Activated CD8-positive, alpha-beta T cell treated with anti-CD3 and anti-CD28 coated beads, Interleukin-2, amount 10 ng/mL, durations not matched to agents 7 days and 5 days (primary cell): ENCODE data around the gene RERG. TPM values are rescaled to one million over a fixed set of nuclear protein-coding genes. Genes with fewer than 3 reads are reported as not detected.

Source experiments
- ATAC-seq: fragments of 150-1000 bp; cut with Tn5 transposase; one replicate; pipeline ENCODE4 v1.10.0; 2021; ENCODE audit warnings: moderate library complexity
- CTCF ChIA-PET: fragments of 350-600 bp; sonication (Branson Sonifier 250); formaldehyde crosslinking; loops from one replicate; lab custom pipeline; 2021; ENCODE audit warnings: antibody characterized with exemption; lab: Charles Lee
- POLR2A ChIA-PET: fragments of 350-600 bp; sonication (Branson Sonifier 250); formaldehyde crosslinking; loops from one replicate; lab custom pipeline; 2021; ENCODE audit warnings: antibody characterized with exemption; lab: Charles Lee
- DNase-seq: peaks from one replicate; pipeline ENCODE4 v3.0.0-alpha.2; 2020
- H3K27ac Mint-ChIP-seq: one replicate; pipeline ENCODE4 v1.8.0; 2021; ENCODE audit warnings: mild to moderate bottlenecking, mixed read lengths
- H3K27me3 Mint-ChIP-seq: one replicate; pipeline ENCODE4 v1.8.0; 2021; ENCODE audit warnings: low read depth, mixed read lengths
- H3K36me3 Mint-ChIP-seq: one replicate; pipeline ENCODE4 v1.8.0; 2021; ENCODE audit warnings: low read depth, mixed read lengths
- H3K4me1 Mint-ChIP-seq: one replicate; pipeline ENCODE4 v1.8.0; 2021; ENCODE audit warnings: low read depth, mixed read lengths
- H3K4me3 Mint-ChIP-seq: one replicate; pipeline ENCODE4 v1.8.0; 2021; ENCODE audit warnings: mild to moderate bottlenecking, mixed read lengths
- H3K9me3 Mint-ChIP-seq: one replicate; pipeline ENCODE4 v1.8.0; 2022; ENCODE audit warnings: mixed read lengths; ENCODE audit not compliant: insufficient read depth
- total RNA-seq, 2 experiments: library from RNA; stranded (reverse); gene quantifications; one replicate each; pipeline ENCODE4 v1.2.3, GENCODE V29; 2021

Gene RERG
- total RNA-seq, 2 experiments from 2014 or later, result not detected

DNA sequence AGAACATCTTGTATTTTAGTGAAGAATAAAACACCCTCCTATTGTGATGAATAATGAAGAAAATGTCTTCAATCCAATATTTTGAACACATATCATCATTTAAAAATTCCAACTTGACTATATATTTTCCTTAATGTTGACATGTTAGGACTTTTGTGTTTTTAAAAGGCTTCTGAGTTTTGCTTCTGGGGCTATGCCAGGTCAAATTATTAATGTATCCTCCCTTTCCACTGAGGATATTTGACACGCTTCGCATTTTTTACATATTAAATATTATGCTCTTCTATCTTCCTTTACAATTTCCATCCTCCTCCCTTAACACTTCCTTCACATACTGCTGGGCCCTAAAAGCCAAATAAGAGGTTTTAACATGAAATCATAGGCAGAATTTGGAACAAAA lies 20.6 kb downstream of the RERG start:
- ChIA-PET CTCF (no interaction called here), POLR2A (no interaction called here)
- Mint-ChIP-seq H3K27ac (no peak overlapping the region), H3K27me3 (peaks cover 2% of the 10 kb centered on the region), H3K4me3 (no peak overlapping the region), H3K9me3 (no peaks in the 10 kb centered on the region), H3K4me1 (no peaks in the 10 kb centered on the region), H3K36me3 (no peaks in the 10 kb centered on the region)
- DNase-seq (no peak), ATAC-seq (no peak)

DNA sequence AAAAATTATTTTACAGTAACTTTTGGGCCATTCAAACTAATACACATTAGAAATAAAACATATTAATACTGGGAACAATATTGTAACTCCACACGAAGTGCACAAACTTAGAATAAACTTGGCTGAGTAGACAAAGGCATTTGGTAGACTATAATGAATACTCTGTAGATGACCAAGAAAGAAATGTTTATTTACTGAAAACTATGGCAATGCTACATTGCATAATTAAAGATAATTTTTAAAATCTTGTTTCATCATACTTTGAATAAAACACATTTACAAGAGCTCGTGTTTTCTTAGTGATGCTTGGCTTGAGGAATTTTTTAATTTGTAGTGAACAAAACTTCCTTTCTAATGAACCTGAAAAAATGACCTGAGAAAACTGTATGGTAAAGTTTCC lies 21.3 kb downstream of the RERG start:
- DNase-seq, result no peak
- Mint-ChIP-seq H3K4me1 (no peaks in the 10 kb centered on the region), H3K27ac (no peak overlapping the region), H3K4me3 (no peak overlapping the region), H3K9me3 (no peaks in the 10 kb centered on the region), H3K36me3 (no peaks in the 10 kb centered on the region), H3K27me3 (peaks cover 2% of the 10 kb centered on the region)
- CTCF ChIA-PET, result interaction anchor here (0.7 kb wide), 1 partner anchor 381 kb away, joined by 3 read pairs; no protein-coding TSS in a partner anchor
- POLR2A ChIA-PET, result no interaction called here
- ATAC-seq, result no peak

DNA sequence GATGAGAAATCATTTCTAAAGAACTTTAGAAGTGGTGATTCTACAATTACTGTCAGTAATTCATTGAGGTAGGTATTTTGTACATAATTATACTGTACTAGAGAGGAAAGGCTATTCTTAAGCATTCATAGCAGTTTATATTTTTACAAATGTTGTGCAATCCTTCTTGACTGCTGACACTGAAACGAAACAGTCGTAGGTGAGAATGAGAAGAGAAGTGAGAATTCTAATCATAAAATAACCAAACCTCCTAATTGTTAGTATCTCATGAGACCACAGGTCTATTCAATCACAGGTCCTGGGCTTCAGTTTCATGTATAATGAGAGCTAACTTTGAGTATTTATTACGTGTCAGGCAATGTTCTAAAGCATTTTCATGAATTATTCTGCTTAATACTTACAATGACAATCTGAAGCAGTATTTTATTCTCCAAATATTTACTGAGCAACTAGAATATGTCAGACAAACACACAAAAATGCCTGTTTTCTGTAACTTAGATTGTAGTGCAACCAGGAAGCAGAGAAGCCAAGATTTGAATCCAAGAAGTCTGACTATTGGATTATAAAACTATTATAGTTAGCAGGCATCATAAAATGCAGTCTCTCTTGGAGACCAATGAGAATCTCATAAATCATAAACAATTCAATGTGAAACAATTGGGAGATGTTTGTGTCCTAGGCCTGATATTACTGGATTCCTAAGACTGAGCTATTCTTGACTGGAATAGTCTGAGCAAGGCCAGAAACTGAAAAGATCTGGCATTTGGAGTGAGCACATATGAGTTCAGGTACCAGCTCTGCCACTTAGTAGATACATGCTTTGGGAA lies 24.3 kb downstream of the RERG start:
- ATAC-seq, result no peak
- ChIA-PET POLR2A (no interaction called here), CTCF (interaction anchor here (1.1 to 3.1 kb wide), 2 partner anchors 25 to 46 kb away, joined by 3 to 15 read pairs; partner anchors contain the start of gene RERG)
- Mint-ChIP-seq H3K9me3 (no peaks in the 10 kb centered on the region), H3K27ac (no peak overlapping the region), H3K4me3 (no peak overlapping the region), H3K27me3 (peaks cover 10% of the 10 kb centered on the region), H3K4me1 (no peaks in the 10 kb centered on the region), H3K36me3 (no peaks in the 10 kb centered on the region)
- DNase-seq, result no peak

DNA sequence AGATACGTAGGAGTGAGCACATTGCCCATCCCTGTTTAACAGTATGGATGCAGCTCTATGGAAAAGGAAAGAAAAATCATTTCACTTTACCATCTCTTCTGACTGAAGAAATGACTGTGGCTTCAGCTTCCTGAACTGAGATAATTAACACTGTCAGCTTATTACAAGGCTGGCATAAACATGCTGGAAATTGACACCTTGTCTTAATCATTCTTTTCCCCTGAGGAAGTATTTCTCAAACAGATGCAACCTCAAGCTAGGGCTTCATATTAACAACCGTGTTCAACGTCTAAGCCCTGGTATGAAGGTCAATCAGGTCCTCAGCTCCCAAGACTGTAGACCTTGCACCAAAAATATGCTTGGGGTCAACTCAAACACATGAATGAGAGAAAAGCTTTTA lies 25.0 kb downstream of the RERG start:
- H3K27ac Mint-ChIP-seq, result no peak overlapping the region
- no peaks in the 10 kb centered on the region for H3K9me3 Mint-ChIP-seq
- H3K4me1 Mint-ChIP-seq, result no peaks in the 10 kb centered on the region
- CTCF ChIA-PET, result interaction anchor here (3.1 kb wide), 1 partner anchor 25 kb away, joined by 15 read pairs; the partner anchor contains the start of gene RERG
- no peak for DNase-seq
- ATAC-seq, result no peak
- no peak overlapping the region for H3K4me3 Mint-ChIP-seq
- H3K36me3 Mint-ChIP-seq, result no peaks in the 10 kb centered on the region
- POLR2A ChIA-PET, result no interaction called here
- peaks cover 13% of the 10 kb centered on the region for H3K27me3 Mint-ChIP-seq

DNA sequence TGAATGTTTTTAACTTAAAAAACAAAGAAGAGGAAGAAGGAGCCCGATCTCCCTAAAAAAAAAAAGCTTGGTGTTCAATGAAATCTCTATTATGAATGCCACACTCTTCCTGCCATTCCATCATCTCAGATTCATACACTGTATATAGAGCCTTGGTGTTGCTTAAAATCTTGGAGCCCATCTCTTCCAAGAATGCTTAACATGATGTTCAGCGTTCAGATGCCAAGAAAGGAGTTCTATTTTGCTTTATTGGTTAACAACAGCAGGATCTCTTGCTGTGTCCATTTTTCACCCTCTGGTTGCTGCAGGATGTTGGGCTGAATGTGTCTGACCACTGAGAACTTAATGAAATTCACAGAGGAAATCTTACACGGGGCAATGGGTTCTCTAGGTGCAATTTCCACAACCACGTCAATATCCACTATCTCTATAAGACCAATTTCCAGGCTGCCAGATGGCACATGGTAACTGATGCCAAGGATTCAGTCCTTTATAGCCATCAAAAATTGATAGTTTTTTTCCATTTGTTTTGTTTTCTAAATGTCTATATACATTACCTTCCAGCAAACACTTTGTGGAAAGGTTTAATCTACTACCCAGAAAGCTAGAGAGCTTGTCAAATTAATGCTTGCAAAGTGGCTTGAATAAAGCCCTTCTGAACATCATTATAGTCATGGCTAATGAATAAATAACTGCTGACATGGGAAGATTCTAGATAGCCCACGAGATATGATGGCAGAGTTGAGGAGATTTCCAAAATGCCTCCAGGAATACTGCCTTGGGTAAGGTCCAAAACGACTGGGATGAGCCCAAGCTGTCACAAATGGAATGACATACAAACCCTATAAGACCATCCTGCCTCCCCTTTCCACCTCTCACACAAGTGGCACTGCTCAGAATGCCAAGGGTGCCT lies 26.5 kb downstream of the RERG start:
- Mint-ChIP-seq H3K4me3 (no peak overlapping the region), H3K4me1 (no peaks in the 10 kb centered on the region), H3K27me3 (peaks cover 13% of the 10 kb centered on the region), H3K27ac (no peak overlapping the region), H3K36me3 (no peaks in the 10 kb centered on the region), H3K9me3 (no peaks in the 10 kb centered on the region)
- CTCF ChIA-PET, result no interaction called here
- ATAC-seq (no peak), DNase-seq (no peak)
- POLR2A ChIA-PET, result no interaction called here

DNA sequence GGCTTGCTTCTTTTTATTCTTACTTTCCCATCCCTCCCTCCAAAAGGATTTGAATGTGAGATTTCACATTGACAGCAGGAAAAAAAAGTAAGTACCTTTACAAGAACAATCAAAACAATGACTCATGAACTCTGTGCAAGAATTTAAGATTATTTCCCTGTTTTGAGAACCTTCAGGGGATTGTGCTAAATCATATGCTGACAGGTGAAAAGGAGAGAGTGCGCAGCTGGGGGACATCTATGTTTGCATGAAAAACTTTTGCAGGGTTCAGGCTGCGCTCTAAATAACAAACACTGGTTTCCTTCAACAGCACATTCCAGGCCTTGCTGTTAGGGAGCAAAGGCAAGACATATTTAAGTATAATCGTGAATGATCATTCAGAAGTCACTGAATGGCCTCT lies 27.3 kb downstream of the RERG start:
- ChIA-PET CTCF (no interaction called here), POLR2A (no interaction called here)
- Mint-ChIP-seq H3K27ac (no peak overlapping the region), H3K4me1 (no peaks in the 10 kb centered on the region), H3K36me3 (no peaks in the 10 kb centered on the region), H3K4me3 (no peak overlapping the region), H3K27me3 (peaks cover 13% of the 10 kb centered on the region), H3K9me3 (no peaks in the 10 kb centered on the region)
- no peak for ATAC-seq
- DNase-seq, result no peak

DNA sequence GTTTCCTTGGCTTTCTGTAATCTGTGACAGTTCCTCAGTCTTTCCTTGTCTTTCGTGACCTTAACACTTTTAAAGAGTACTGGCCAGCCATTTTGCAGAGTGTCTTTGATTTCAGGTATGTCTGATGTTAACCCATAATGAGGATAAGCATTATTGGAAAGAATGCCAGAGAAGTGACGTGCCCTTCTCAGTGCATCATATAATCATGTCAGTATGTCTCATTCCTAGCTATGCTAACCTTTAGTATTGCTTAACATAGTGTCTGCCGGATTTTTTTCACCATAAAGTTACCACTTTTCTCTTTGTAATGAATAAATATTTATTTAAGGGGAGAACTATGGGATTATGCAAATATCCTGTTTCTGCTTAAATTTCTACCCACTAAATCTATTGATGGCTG lies 28.5 kb downstream of the RERG start:
- H3K36me3 Mint-ChIP-seq, result no peaks in the 10 kb centered on the region
- POLR2A ChIA-PET, result no interaction called here
- no peaks in the 10 kb centered on the region for H3K9me3 Mint-ChIP-seq
- no peak for ATAC-seq
- H3K4me3 Mint-ChIP-seq, result no peak overlapping the region
- no peaks in the 10 kb centered on the region for H3K4me1 Mint-ChIP-seq
- no peak for DNase-seq
- H3K27me3 Mint-ChIP-seq, result peaks cover 13% of the 10 kb centered on the region
- H3K27ac Mint-ChIP-seq, result no peak overlapping the region
- CTCF ChIA-PET, result no interaction called here

DNA sequence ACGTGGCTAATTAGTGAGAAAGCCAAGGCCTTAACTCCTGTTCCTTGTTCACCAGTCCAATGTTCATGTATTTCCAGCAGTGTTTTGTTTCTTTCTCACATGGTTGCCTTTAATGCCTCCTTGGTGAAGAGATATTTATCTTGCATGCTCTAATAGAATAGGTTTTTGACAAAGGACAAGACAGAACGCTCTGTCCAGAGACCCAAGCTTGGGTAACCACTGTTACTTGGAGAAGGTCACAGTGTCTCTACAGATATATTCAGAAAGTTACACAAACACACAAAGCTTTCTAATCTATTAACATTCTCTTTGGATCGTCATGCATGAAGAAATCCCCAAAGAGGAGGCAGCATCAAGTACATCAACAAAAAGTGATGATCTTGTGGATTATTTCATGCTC lies 33.1 kb downstream of the RERG start:
- no peaks in the 10 kb centered on the region for H3K36me3 Mint-ChIP-seq
- no peaks in the 10 kb centered on the region for H3K4me1 Mint-ChIP-seq
- peaks cover 5% of the 10 kb centered on the region for H3K27me3 Mint-ChIP-seq
- DNase-seq (no peak), ATAC-seq (no peak)
- H3K27ac Mint-ChIP-seq, result no peak overlapping the region
- no peak overlapping the region for H3K4me3 Mint-ChIP-seq
- CTCF ChIA-PET, result interaction anchor here (4.5 kb wide), 1 partner anchor 32 kb away, joined by 19 read pairs; the partner anchor contains the start of gene RERG
- POLR2A ChIA-PET, result no interaction called here
- no peaks in the 10 kb centered on the region for H3K9me3 Mint-ChIP-seq

DNA sequence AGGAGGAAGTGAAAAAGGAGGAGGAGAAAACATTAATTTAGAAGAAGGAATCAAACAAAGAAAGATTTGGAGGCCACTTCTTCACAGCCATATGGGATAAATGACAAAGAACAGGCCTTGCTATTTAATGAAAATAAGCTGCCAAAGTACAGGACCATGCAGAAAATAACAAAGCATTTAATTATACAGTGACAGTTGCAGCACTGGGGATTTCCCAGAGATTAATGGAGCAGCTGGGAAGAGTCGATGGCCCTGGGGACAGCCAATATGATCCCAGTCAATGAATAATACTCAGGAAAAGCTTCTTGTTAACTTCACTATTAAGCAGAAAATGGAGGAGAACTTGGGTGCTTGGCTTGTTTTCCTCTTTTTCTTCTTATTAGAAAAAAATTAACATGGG lies 34.6 kb downstream of the RERG start:
- H3K36me3 Mint-ChIP-seq, result no peaks in the 10 kb centered on the region
- H3K4me1 Mint-ChIP-seq, result no peaks in the 10 kb centered on the region
- no peak overlapping the region for H3K27ac Mint-ChIP-seq
- H3K27me3 Mint-ChIP-seq, result peaks cover 4% of the 10 kb centered on the region
- H3K4me3 Mint-ChIP-seq, result no peak overlapping the region
- H3K9me3 Mint-ChIP-seq, result no peaks in the 10 kb centered on the region
- POLR2A ChIA-PET, result no interaction called here
- CTCF ChIA-PET, result interaction anchor here (4.5 kb wide), 1 partner anchor 34 kb away, joined by 19 read pairs; the partner anchor contains the start of gene RERG
- no peak for ATAC-seq
- no peak for DNase-seq

DNA sequence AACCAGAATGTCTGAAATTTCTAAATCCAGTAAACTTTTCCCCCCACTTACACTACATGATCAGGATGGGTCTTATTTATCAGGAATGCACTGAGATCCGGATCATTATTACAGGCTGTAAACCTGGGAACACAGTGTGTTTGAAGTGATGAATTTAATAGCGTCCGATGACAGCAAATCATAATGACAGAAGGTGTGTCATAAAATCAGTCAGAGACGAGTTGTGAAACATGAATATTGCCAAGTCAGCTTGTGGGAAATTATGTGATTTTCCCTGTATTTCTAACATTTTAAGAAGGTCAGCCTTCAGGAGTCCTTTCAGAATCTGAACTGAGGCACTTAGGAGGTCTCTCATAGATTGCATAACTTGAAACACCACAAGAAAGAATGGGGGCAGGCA lies 36.7 kb downstream of the RERG start:
- no peak for DNase-seq
- no peak overlapping the region for H3K4me3 Mint-ChIP-seq
- no peaks in the 10 kb centered on the region for H3K4me1 Mint-ChIP-seq
- peaks cover 2% of the 10 kb centered on the region for H3K27me3 Mint-ChIP-seq
- no peaks in the 10 kb centered on the region for H3K36me3 Mint-ChIP-seq
- ATAC-seq, result no peak
- CTCF ChIA-PET, result no interaction called here
- no peak overlapping the region for H3K27ac Mint-ChIP-seq
- no peaks in the 10 kb centered on the region for H3K9me3 Mint-ChIP-seq
- POLR2A ChIA-PET, result no interaction called here

DNA sequence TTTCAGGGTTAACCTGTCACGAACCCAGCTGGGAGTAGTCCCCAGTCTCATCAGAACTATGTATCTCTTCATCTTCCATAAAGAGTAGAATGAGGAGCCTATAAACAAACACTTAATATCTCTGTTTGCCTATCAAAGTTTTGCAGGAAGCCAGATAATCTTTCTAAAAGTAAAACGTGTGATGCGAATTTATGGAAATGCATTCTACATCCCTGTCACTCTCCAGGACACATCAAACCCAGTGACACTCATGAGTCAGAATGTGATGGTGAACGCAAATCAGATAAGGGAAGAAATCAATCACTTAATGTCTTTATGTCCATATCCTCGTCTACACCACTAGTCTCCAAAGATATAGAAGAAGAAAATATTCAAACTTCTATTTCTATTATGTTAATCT lies 37.4 kb downstream of the RERG start:
- Mint-ChIP-seq H3K4me1 (no peaks in the 10 kb centered on the region), H3K27me3 (peaks cover 6% of the 10 kb centered on the region), H3K27ac (no peak overlapping the region), H3K9me3 (no peaks in the 10 kb centered on the region), H3K4me3 (no peak overlapping the region), H3K36me3 (no peaks in the 10 kb centered on the region)
- ChIA-PET CTCF (no interaction called here), POLR2A (no interaction called here)
- no peak for ATAC-seq
- no peak for DNase-seq
